ENCODE measurements around the gene LHFPL5. TPM values are rescaled to one million over a fixed set of nuclear protein-coding genes. Genes with fewer than 3 reads are reported as not detected.

LHFPL5 gene
- total and polyA plus RNA-seq, 2 of the 8 experiments (the other 6 are each of a cell fraction or from before 2014, with no cell fraction given): 0.03 TPM; not detected in 1

- TF ChIP-seq YY1 (IDR thresholded peaks at IDR 0.05; ENCODE audit: low read depth, low read length) (no peak), JUND (IDR thresholded peaks at IDR 0.05; ENCODE audit: low read length) (no peak)
These were observed 27.6 kb upstream of the LHFPL5 start (continued) for GRCh38 chr6:35777356-35778102.

Measured in H1 (cell line).